GM19025 (cell line): ENCODE data around the gene GRIP1.

Experiments used
- ATAC-seq: cut with Tn5 transposase; IDR thresholded peaks from one replicate; pipeline ENCODE4 v1.9.1; 2021; ENCODE audit warnings: mild to moderate bottlenecking, low read depth, moderate library complexity; ENCODE audit not compliant: unreplicated experiment

Gene GRIP1

GRCh38 chr12:66661357-66661756 lies 17.5 kb downstream of the GRIP1 start:
- no peak for ATAC-seq

- no peak for ATAC-seq
Measured at GRCh38 chr12:66653796-66654195, 25.1 kb downstream of the GRIP1 start.

- ATAC-seq = no peak
Measured at GRCh38 chr12:66648033-66648735, 30.7 kb downstream of the GRIP1 start.

- no peak for ATAC-seq
Measured at GRCh38 chr12:66647034-66647691, 31.7 kb downstream of the GRIP1 start.

- no peak for ATAC-seq
Measured at GRCh38 chr12:66644151-66644550, 34.7 kb downstream of the GRIP1 start.

- no peak for ATAC-seq
Measured at GRCh38 chr12:66640691-66641460, 38.0 kb downstream of the GRIP1 start.

- no peak for ATAC-seq
Measured at GRCh38 chr12:66638666-66639065, 40.2 kb downstream of the GRIP1 start.

GRCh38 chr12:66637699-66638301 lies 41.1 kb downstream of the GRIP1 start:
- ATAC-seq = no peak

GRCh38 chr12:66636771-66637170 lies 42.1 kb downstream of the GRIP1 start:
- no peak for ATAC-seq

- no peak for ATAC-seq
Measured at GRCh38 chr12:66633676-66634075, 45.2 kb downstream of the GRIP1 start.

- ATAC-seq = no peak
Measured at GRCh38 chr12:66629138-66629870, 49.6 kb downstream of the GRIP1 start.

- ATAC-seq = no peak
Measured at GRCh38 chr12:66627988-66628317, 50.9 kb downstream of the GRIP1 start.

- no peak for ATAC-seq
Measured at GRCh38 chr12:66627270-66627987, 51.4 kb downstream of the GRIP1 start.

GRCh38 chr12:66624806-66625205 lies 54.1 kb downstream of the GRIP1 start:
- no peak for ATAC-seq

- no peak for ATAC-seq
Measured at GRCh38 chr12:66623455-66623854, 55.4 kb downstream of the GRIP1 start.

- no peak for ATAC-seq
Measured at GRCh38 chr12:66620688-66621087, 58.2 kb downstream of the GRIP1 start.

GRCh38 chr12:66620026-66620425 lies 58.9 kb downstream of the GRIP1 start:
- no peak for ATAC-seq

- ATAC-seq = no peak
Measured at GRCh38 chr12:66617991-66618390, 60.9 kb downstream of the GRIP1 start.

GRCh38 chr12:66612090-66612775 lies 66.6 kb downstream of the GRIP1 start:
- no peak for ATAC-seq
